Thyroid gland (tissue), 4 donors: Measurements from ENCODE around the gene TNF. TPM values are rescaled to one million over a fixed set of nuclear protein-coding genes. Genes with fewer than 3 reads are reported as not detected.

Experiments used
- DNase-seq, 2 donors: peaks; one replicate each; pipeline ENCODE4 v3.0.0-alpha.2; 2019
- H3K27ac ChIP-seq, 3 donors: fragments of 200-600 bp; sonication (generic); 1 replicate in 2 of 3; 2 replicates in 1 of 3; pipeline ENCODE4 v1.5.1; 2016 to 2019; ENCODE audit warnings: mild to moderate bottlenecking in 1 of 3, moderate library complexity in 1 of 3
- H3K27me3 ChIP-seq: fragments of 200-600 bp; sonication (generic); one replicate; pipeline ENCODE4 v1.5.1; 2019
- H3K36me3 ChIP-seq, 2 donors: fragments of 200-600 bp; sonication (generic); one replicate each; pipeline ENCODE4 v1.5.1; 2016 to 2019
- H3K4me1 ChIP-seq, 2 donors: fragments of 200-600 bp; sonication (generic); one replicate each; pipeline ENCODE4 v1.5.1; 2017 to 2019
- H3K4me3 ChIP-seq, 3 donors: fragments of 200-600 bp; sonication (generic); replicated peaks in 1 of 3; 1 replicate in 2 of 3; 2 replicates in 1 of 3; pipeline ENCODE4 v1.5.1; 2016; ENCODE audit warnings: mild to moderate bottlenecking in 1 of 3
- H3K9me3 ChIP-seq: fragments of 200-600 bp; sonication (generic); one replicate; pipeline ENCODE4 v1.5.1; 2017
- CTCF ChIP-seq, 6 experiments: fragments of 200-600 bp in 3 of 6; fragments of 450-650 bp in 3 of 6; sonication (generic) in 3 of 6; IDR thresholded peaks; one replicate each; pipeline ENCODE4 v1.5.1; 2016 to 2019; ENCODE audit warnings: antibody characterized with exemption in 6 of 6, mild to moderate bottlenecking in 2 of 6, inconsistent platforms in 1 of 6, moderate library complexity in 1 of 6
- POLR2A ChIP-seq, 2 donors: fragments of 450-650 bp; IDR thresholded peaks; one replicate each; pipeline ENCODE4 v1.6.1; 2017; ENCODE audit warnings: antibody characterized with exemption in 2 of 2, mild to moderate bottlenecking in 2 of 2, moderate library complexity in 1 of 2
- WGBS, 2 donors: methylation state at CpG; one replicate each; pipeline ENCODE4 v1.1.5; 2017; 5-methylcytosine and 5-hydroxymethylcytosine counted together
- intact Hi-C: fragments of 100-400 bp; cut with DNase I; formaldehyde crosslinking; loops from one replicate; pipeline ENCODE4 v1.15.1; 2023
- total RNA-seq, 4 donors: library from RNA; depleted of rRNA; stranded (reverse); fragments of >200 nt; gene quantifications; one replicate each; pipeline ENCODE4 v1.2.3, GENCODE V29; 2016

The TNF gene
- total RNA-seq, 4 donors from 2014 or later, result 0.42 TPM; not detected in 3

GRCh38 chr6:31529329-31530150, 45.8 kb upstream of the TNF start:
- Histone ChIP-seq H3K4me1 (no peaks in the 10 kb centered on the region), H3K9me3 (no peaks in the 10 kb centered on the region), H3K27me3 (no peaks in the 10 kb centered on the region), H3K4me3 (no peak overlapping the region), H3K27ac (no peak overlapping the region), H3K36me3 (peaks cover 44 to 51% of the 10 kb centered on the region in 2 donors)
- intact Hi-C loops, result no loop called here
- WGBS, 2 donors, result 46 to 57% methylated on average over 10 to 12 of the region's 12 CpGs
- DNase-seq, result no peak
- TF ChIP-seq POLR2A (IDR thresholded peaks at IDR 0.05) (no peak), CTCF (IDR thresholded peaks at IDR 0.05) (no peak)

- no peaks in the 10 kb centered on the region for H3K27me3 ChIP-seq
- no peaks in the 10 kb centered on the region for H3K4me1 ChIP-seq
- intact Hi-C loops, result no loop called here
- TF ChIP-seq POLR2A (IDR thresholded peaks at IDR 0.05) (no peak), CTCF (IDR thresholded peaks at IDR 0.05) (no peak)
- no peak for DNase-seq
- H3K9me3 ChIP-seq, result no peaks in the 10 kb centered on the region
- no peak overlapping the region for H3K27ac ChIP-seq
- no peak overlapping the region for H3K4me3 ChIP-seq
- WGBS, 2 donors, result 77 to 84% methylated on average over 5 of the region's 6 CpGs
- H3K36me3 ChIP-seq, result peaks cover 56 to 62% of the 10 kb centered on the region in 2 donors
These were observed 44.7 kb upstream of the TNF start for GRCh38 chr6:31530659-31531058.

- H3K36me3 ChIP-seq, result peaks cover 61 to 67% of the 10 kb centered on the region in 2 donors
- no peaks in the 10 kb centered on the region for H3K9me3 ChIP-seq
- TF ChIP-seq CTCF (IDR thresholded peaks at IDR 0.05) (no peak), POLR2A (IDR thresholded peaks at IDR 0.05) (no peak)
- H3K4me3 ChIP-seq, result no peak overlapping the region
- no peaks in the 10 kb centered on the region for H3K27me3 ChIP-seq
- H3K27ac ChIP-seq, result no peak overlapping the region
- 90 to 92% methylated on average over 7 of the region's 7 CpGs for WGBS, 2 donors
- H3K4me1 ChIP-seq, result no peaks in the 10 kb centered on the region
- intact Hi-C loops, result no loop called here
- no peak for DNase-seq
These were observed 44.2 kb upstream of the TNF start for GRCh38 chr6:31531162-31531561.

- Histone ChIP-seq H3K27ac (no peak overlapping the region), H3K4me1 (no peaks in the 10 kb centered on the region), H3K4me3 (no peak overlapping the region), H3K36me3 (peaks cover 69 to 75% of the 10 kb centered on the region in 2 donors), H3K9me3 (no peaks in the 10 kb centered on the region), H3K27me3 (no peaks in the 10 kb centered on the region)
- 78 to 79% methylated on average over 9 of the region's 9 CpGs for WGBS, 2 donors
- DNase-seq, result no peak
- intact Hi-C loops, result no loop called here
- TF ChIP-seq POLR2A (IDR thresholded peaks at IDR 0.05), result no peak
- no peak for TF ChIP-seq CTCF (IDR thresholded peaks at IDR 0.05)
These were observed 43.4 kb upstream of the TNF start for GRCh38 chr6:31531771-31532643.
